ENCODE data around the gene NRGN.

The NRGN gene

DNA sequence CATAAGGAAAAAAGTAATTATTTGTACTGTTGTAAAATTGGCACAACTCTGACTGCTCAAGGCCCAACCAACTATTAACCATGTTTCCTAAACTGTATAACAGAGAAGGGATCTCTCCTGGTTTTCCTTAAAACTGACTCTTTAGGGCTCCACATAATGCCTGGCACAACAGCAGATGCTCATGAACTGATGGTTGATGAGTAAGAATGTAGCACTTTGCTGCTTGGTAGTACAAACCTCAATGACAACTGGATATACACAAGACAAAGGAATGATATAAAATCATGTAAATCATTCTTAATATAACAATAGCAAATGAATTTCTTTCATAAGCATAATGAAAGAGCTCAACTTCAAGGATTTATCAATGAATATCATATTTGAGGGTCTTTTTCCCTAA lies 48.8 kb downstream of the NRGN start:
- in situ Hi-C loops (cut with HindIII; ENCODE audit: low pct_unique_long_range_greater_than_20kb, low sequenced_read_pairs) = no loop called here
- no peak for DNase-seq (ENCODE audit: low read depth in 1 of 2, low spot score in 1 of 2)
- TF ChIP-seq JUND (IDR thresholded peaks at IDR 0.05; ENCODE audit: low read depth) = no peak

DNA sequence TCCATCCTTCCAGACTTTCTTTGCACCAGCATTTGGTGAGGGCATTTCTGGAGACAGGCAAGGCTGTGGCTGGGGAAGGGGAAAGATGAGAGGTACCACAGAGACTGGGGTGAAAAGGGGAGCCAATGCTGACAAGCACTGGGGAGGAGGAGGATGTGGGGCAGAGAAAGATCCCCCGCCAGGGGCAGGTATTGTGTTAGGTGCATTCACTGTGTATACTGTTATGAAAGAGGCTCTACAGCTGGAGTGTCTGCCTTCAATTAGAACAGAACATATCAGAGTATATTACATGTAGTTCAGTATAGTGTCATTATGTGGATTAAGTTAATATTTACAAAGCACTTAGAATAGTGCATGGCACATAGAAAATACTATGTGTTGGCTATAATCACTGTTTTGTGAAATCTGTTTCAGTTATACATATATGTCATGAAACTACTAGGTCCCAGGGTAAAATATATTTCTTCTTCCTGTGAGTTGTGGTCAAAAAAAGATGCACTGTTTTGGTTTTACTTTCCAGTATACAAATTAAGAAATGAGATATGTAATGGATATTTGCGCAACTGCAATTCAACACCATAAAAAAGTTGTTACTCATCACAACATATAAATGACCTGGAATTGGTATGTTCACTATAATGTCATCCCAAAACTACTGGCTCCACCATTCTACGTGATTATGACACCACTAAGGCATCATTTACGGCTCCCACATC lies 52.0 kb downstream of the NRGN start:
- no peak for DNase-seq (ENCODE audit: low read depth in 1 of 2, low spot score in 1 of 2)
- in situ Hi-C loops (cut with HindIII; ENCODE audit: low pct_unique_long_range_greater_than_20kb, low sequenced_read_pairs) = no loop called here
- TF ChIP-seq JUND (IDR thresholded peaks at IDR 0.05; ENCODE audit: low read depth) = no peak

DNA sequence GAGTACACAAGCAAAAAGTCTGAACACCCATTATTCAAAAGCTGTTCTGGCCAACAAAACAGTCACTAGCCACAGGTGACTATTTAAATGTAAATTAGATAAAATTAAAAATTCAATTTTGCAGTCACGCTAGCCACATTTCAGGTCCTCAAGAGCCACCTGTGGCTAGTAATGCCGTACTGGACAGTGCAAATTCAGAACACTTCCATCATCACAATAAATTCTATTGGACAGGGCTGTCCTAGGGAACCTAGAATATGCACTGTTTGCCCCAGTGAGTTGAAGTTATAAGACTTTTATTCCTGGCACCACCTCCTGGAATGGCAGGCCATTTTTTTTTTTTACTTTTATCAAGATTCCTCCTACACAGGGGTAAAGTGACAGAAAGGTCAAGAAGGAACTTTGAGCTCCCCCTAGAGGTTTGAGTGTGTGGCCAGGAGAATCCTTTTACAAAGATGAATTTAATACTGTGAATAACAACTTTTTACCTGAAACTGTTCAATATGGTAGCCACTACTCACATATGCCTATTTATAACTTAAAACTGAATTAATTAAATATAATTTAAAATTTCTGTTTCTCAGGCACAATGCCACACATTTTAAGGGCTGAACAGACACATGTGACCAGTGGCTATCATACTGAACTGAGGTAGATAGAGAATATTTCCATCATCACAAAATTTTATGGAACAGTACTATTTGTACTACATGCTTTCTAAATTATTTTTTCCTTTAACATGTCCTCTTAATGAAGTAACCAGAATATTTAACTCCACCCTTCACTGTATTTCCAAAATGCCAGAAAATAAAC lies 53.9 kb downstream of the NRGN start:
- in situ Hi-C loops (cut with HindIII; ENCODE audit: low pct_unique_long_range_greater_than_20kb, low sequenced_read_pairs) = no loop called here
- peak; percentile 56 to 76 for DNase-seq (ENCODE audit: low read depth in 1 of 2, low spot score in 1 of 2)
- TF ChIP-seq JUND (IDR thresholded peaks at IDR 0.05; ENCODE audit: low read depth) = no peak

DNA sequence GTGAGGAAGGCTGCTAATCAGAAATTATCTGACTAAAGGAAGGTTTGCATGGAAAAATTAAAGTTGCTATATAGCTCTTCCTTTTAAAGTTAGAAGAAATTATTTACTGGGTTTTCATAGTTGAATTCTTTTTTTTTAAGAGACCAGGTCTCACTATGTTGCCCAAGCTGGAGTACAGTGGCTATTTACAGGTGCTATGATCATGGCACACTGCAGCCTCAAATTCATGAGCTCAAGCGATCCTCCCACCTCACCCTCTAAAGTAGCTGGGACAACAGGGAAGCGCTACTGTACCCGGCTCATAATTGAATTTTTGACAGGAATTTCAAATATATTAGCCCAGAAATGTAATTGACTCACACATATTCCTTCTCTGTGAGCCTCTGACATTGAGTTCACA lies 56.6 kb downstream of the NRGN start:
- DNase-seq (ENCODE audit: low read depth in 1 of 2, low spot score in 1 of 2) = no peak
- in situ Hi-C loops (cut with HindIII; ENCODE audit: low pct_unique_long_range_greater_than_20kb, low sequenced_read_pairs) = no loop called here
- no peak for TF ChIP-seq JUND (IDR thresholded peaks at IDR 0.05; ENCODE audit: low read depth)

Data from T47D (cell line).